Caco-2 (cell line): ENCODE measurements around the gene RIOX2. TPM values are rescaled to one million over a fixed set of nuclear protein-coding genes. Genes with fewer than 3 reads are reported as not detected.

Experiments
- BruUV-seq: library from RNA; stranded (reverse); fragments of 400-500 nt; replicated peaks from 2 replicates; lab custom pipeline; 2021; lab: Mats Ljungman, UMichigan
- CTCF ChIA-PET: fragments of 300-600 bp; sonication (Branson Sonifier 250); formaldehyde crosslinking; loops from one replicate; lab custom pipeline; 2022; ENCODE audit warnings: antibody characterized with exemption; lab: Charles Lee
- POLR2A ChIA-PET: fragments of 300-600 bp; sonication (Branson Sonifier 250); formaldehyde crosslinking; loops from one replicate; lab custom pipeline; 2022; ENCODE audit warnings: antibody characterized with exemption; lab: Charles Lee
- DNase-seq, 2 experiments: peaks; one replicate each; pipeline versions ENCODE4 v3.0.0 to v3.0.0-alpha.2; 2020 to 2022
- H3K27me3 ChIP-seq: replicated peaks from 2 replicates; pipeline ENCODE4 v1.6.0; 2011; ENCODE audit warnings: low read length; ENCODE audit not compliant: control insufficient read depth, insufficient read depth
- H3K36me3 ChIP-seq: 2 replicates; pipeline ENCODE4 v1.5.1; 2011; ENCODE audit warnings: low read length; ENCODE audit not compliant: control insufficient read depth, insufficient read depth
- H3K4me1 ChIP-seq: fragments of 250-450 bp; sonication (Bioruptor Pico); 2 replicates; pipeline ENCODE4 v1.5.1; 2020; ENCODE audit warnings: mild to moderate bottlenecking
- H3K4me3 ChIP-seq: 2 replicates; pipeline ENCODE4 v1.5.1; 2011; ENCODE audit warnings: low read depth, mild to moderate bottlenecking, control low read depth, low read length
- H3K9me3 ChIP-seq: fragments of 250-450 bp; sonication (Bioruptor Pico); 2 replicates; pipeline ENCODE4 v1.5.1; 2020; ENCODE audit warnings: mild to moderate bottlenecking, moderate library complexity
- H3K27ac Mint-ChIP-seq: one replicate; pipeline ENCODE4 v1.8.0; 2022; ENCODE audit warnings: mixed read lengths; ENCODE audit not compliant: unreplicated experiment
- H3K27me3 Mint-ChIP-seq: one replicate; pipeline ENCODE4 v1.8.0; 2022; ENCODE audit warnings: mixed read lengths; ENCODE audit not compliant: insufficient read depth, unreplicated experiment
- H3K36me3 Mint-ChIP-seq: one replicate; pipeline ENCODE4 v1.8.0; 2022; ENCODE audit warnings: mild to moderate bottlenecking, mixed read lengths; ENCODE audit not compliant: insufficient read depth, unreplicated experiment
- H3K4me1 Mint-ChIP-seq: one replicate; pipeline ENCODE4 v1.8.0; 2022; ENCODE audit warnings: low read depth, mixed read lengths; ENCODE audit not compliant: unreplicated experiment
- H3K4me3 Mint-ChIP-seq: one replicate; pipeline ENCODE4 v1.8.0; 2022; ENCODE audit warnings: mild to moderate bottlenecking, moderate library complexity, mixed read lengths; ENCODE audit not compliant: unreplicated experiment
- H3K9me3 Mint-ChIP-seq: one replicate; pipeline ENCODE4 v1.8.0; 2022; ENCODE audit warnings: mixed read lengths; ENCODE audit not compliant: unreplicated experiment
- CTCF ChIP-seq, 2 experiments: fragments of 200-600 bp in 1 of 2; IDR thresholded peaks; 1 replicate in 1 of 2; 2 replicates in 1 of 2; pipeline versions ENCODE4 v1.5.1 to v1.8.0; 2011 to 2022; ENCODE audit warnings: antibody characterized with exemption in 1 of 2, control low read depth in 1 of 2, inconsistent platforms in 1 of 2, low read depth in 1 of 2, low read length in 1 of 2, mild to moderate bottlenecking in 1 of 2, moderate library complexity in 1 of 2; ENCODE audit not compliant: insufficient read depth in 1 of 2, severe bottlenecking in 1 of 2, unreplicated experiment in 1 of 2
- intact Hi-C: fragments of 100-400 bp; cut with micrococcal nuclease; formaldehyde crosslinking; loops from one replicate; pipeline ENCODE4 v1.10.0; 2022; ENCODE audit not compliant: unreplicated experiment
- total RNA-seq: library from RNA; stranded (reverse); gene quantifications from 2 replicates; pipeline ENCODE4 v1.2.3, GENCODE V29; 2022

The RIOX2 gene
- total RNA-seq, 1 experiment from 2014 or later: 25.0 TPM

GRCh38 chr3:97928986-97929385, 43.2 kb downstream of the RIOX2 start:
- Mint-ChIP-seq H3K4me3 (no peak overlapping the region), H3K27me3 (no peaks in the 10 kb centered on the region), H3K4me1 (peaks cover 17% of the 10 kb centered on the region), H3K36me3 (no peaks in the 10 kb centered on the region), H3K9me3 (no peaks in the 10 kb centered on the region), H3K27ac (no peak overlapping the region)
- Histone ChIP-seq H3K4me3 (no peak overlapping the region), H3K27me3 (no peaks in the 10 kb centered on the region), H3K36me3 (no peaks in the 10 kb centered on the region), H3K4me1 (peaks cover 17% of the 10 kb centered on the region), H3K9me3 (no peaks in the 10 kb centered on the region)
- no peak for DNase-seq
- CTCF ChIA-PET: no interaction called here
- POLR2A ChIA-PET: no interaction called here
- BruUV-seq: no TSS peak
- intact Hi-C loops: loop anchor here (5.0 kb wide), 1 partner anchor 43 kb away; the partner anchor contains the start of gene RIOX2
- no peak for TF ChIP-seq CTCF (IDR thresholded peaks at IDR 0.05; ENCODE audit: insufficient read depth in 1 of 2, low read depth in 1 of 2, low read length in 1 of 2, severe bottlenecking in 1 of 2, unreplicated experiment in 1 of 2)

GRCh38 chr3:97927704-97928103, 44.5 kb downstream of the RIOX2 start:
- POLR2A ChIA-PET: no interaction called here
- Mint-ChIP-seq H3K27me3 (no peaks in the 10 kb centered on the region), H3K4me1 (peaks cover 15% of the 10 kb centered on the region), H3K4me3 (no peak overlapping the region), H3K27ac (no peak overlapping the region), H3K36me3 (no peaks in the 10 kb centered on the region), H3K9me3 (no peaks in the 10 kb centered on the region)
- Histone ChIP-seq H3K36me3 (no peaks in the 10 kb centered on the region), H3K27me3 (no peaks in the 10 kb centered on the region), H3K4me3 (no peak overlapping the region), H3K4me1 (peaks cover 17% of the 10 kb centered on the region), H3K9me3 (no peaks in the 10 kb centered on the region)
- no TSS peak for BruUV-seq
- CTCF ChIA-PET: no interaction called here
- intact Hi-C loops: loop anchor here (5.0 kb wide), 1 partner anchor 45 kb away; the partner anchor contains the start of gene RIOX2
- no peak for TF ChIP-seq CTCF (IDR thresholded peaks at IDR 0.05; ENCODE audit: insufficient read depth in 1 of 2, low read depth in 1 of 2, low read length in 1 of 2, severe bottlenecking in 1 of 2, unreplicated experiment in 1 of 2)
- DNase-seq: peak in 1 of 2 experiments; percentile 30

DNA sequence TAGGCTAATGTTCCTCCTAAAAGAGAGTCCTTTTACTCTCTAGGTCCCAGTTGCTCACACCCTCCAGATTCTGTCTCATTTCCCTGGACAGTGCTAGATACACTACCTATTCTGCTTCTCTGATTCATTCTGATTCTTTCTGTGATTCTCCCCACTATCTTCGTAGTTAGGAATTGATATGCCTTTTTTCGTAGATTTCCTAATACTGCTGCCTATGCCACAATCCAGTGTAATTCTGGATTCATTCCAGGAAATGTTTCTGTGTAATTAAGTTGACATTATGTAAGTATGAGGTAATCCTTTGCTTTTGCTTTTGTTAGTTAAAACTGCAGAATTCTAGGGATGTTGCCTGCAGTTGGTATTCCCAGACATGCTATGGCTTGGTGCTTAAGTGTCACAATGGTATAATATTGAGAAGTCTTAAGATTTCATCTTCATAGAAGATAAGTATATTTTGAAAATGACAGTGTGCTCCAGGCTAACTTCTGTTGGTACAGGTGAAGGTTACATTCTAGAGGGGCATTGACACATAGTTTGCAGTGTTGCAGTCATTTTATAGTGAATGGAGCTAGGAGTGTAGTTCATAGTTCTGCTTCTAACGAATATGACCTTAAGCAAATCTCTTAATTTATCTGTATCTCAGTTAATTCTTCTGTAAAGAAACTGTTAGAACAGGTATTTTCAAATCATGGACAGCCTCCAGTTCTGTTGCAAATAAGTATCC, 54.3 kb downstream of the RIOX2 start:
- TF ChIP-seq CTCF (IDR thresholded peaks at IDR 0.05; ENCODE audit: insufficient read depth in 1 of 2, low read depth in 1 of 2, low read length in 1 of 2, severe bottlenecking in 1 of 2, unreplicated experiment in 1 of 2): no peak
- Mint-ChIP-seq H3K9me3 (no peaks in the 10 kb centered on the region), H3K27ac (no peak overlapping the region), H3K4me3 (no peak overlapping the region), H3K27me3 (peaks cover 2% of the 10 kb centered on the region), H3K4me1 (no peaks in the 10 kb centered on the region), H3K36me3 (no peaks in the 10 kb centered on the region)
- ChIA-PET POLR2A (no interaction called here), CTCF (no interaction called here)
- no peaks in the 10 kb centered on the region for H3K9me3 ChIP-seq
- no peaks in the 10 kb centered on the region for H3K36me3 ChIP-seq
- DNase-seq: no peak
- intact Hi-C loops: no loop called here
- no peaks in the 10 kb centered on the region for H3K27me3 ChIP-seq
- H3K4me1 ChIP-seq: no peaks in the 10 kb centered on the region
- no TSS peak for BruUV-seq
- no peak overlapping the region for H3K4me3 ChIP-seq
